UCSD-AML1 (cell line): ENCODE results near the gene LRRC30.
A peak's percentile ranks its signal among the peaks of the same experiment; 100 is the strongest.

Experiments
- DNase-seq: peaks from one replicate; lab custom pipeline; 2025; ENCODE audit not compliant: unreplicated experiment; lab: John Stamatoyannopoulos, UW

The LRRC30 gene

DNA sequence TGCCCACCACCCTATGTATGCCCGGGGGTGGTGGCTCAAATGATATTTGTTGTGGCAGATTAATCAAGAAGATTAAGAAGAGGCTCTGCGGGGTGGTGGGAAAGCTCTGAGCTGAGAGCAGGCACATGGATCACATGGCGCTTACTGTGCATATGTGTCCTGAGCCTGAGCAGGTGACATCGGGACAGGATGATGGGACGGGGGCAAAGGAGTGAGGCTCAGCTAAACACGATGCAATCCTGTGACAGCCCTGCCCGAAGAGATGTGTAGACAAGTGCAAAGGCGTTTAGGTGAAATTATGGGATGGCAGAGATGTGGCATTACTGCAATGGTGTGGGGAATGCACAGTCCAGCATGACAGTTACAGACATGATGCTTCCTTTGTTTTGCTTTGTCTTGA, 6.0 kb downstream of the LRRC30 start:
- DNase-seq, result no peak

DNA sequence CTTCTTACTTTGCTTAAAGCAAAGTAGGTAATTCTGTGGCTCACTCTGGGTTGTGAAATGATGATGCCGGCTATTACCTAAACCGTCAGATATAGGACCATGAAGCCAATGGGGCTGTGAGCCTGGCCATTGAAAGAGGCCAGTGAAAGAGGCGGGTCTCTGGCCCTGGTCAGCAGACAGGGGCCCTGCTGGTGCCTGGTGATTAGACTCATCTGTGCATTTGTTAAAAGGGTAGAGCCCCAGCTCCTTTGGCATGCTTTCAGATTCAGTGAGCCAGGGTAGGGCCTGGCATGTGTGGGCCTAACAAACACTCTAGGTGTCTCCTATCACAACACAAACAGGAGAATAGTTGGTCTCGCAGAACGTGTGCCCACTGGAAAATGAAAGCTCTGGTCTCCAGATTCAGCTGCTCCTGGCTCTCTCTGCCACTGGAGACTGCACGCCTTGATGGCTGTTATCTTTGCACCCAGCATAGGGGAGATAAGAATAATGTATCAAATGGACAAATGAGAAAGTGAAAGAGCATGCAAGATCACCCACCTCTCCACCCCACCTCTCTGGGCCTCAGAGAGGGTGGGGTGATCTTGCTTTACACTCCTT, 6.9 kb downstream of the LRRC30 start:
- DNase-seq, result no peak

DNA sequence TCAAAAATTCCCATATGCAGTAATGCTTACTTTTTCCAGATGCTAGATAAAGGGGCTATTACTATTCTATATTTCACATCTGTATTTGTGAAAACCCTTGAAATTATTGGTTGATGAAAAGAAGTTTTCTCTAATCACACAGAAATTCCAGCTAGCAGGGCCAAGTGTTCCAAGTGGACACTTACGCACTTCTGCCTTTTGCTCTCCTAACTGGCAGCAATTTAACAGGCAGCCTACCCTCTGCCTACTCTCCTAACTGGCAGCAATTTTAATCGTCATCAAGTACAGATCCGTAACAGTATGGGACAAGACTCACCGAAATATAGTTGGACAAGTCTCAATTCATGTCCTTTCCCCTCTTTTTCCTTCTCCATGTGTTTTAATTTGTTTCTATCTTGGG, 12.0 kb downstream of the LRRC30 start:
- no peak for DNase-seq

DNA sequence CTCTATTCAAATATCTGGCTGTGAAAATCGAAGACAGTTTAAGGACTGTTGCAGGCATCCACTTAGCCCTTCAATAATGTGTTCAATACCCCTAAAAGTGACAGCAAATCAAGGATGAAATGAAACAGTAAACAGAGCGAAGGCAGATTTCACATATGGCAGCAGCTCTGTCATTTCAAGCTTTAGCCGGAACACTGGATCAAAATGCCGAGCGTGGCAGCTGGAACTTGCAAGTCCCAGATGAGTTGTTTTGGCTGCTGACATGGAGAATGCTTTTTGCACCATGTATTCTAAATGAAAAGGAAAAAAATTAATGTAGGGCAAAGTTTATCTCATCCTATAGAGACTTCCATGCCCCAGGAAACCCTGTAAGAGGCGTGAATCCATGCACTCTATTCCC, 18.0 kb downstream of the LRRC30 start:
- DNase-seq, result no peak

DNA sequence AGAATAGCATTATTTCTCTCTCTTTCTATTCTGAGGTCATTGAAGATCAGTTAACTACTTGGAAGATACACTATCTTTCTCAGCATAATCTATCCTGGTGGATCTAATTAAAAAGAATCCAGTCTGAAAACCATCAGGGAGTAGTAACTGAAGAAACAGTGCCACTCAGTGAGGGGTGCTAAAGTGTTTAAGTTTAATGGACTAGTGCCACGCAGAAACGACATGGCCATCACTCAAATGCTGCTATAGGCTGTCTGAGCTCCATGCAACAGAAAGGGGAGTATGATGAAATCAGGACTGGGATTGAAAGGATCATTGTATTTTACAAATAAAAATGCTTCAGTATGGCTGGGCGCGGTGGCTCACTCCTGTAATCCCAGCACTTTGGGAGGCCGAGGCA, 23.3 kb downstream of the LRRC30 start:
- DNase-seq, result no peak

DNA sequence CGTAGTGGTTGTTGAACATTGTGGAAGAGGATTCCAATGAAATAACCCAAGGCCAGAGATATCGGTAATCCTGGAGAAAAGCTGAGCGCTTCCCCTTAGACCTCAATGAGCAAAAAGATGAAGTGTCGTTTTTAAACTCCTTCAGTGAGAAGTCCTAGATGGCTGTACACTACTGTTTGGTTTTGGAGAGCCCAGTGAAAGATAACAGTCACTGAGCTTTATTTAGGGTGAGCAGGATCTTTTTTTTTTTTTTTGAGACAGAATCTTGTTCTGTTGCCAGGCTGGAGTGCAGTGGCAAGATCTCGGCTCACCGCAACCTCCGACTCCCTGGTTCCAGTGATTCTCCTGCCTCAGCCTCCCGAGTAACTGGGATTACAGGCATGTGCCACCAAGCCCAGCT, 24.2 kb downstream of the LRRC30 start:
- DNase-seq, result no peak

DNA sequence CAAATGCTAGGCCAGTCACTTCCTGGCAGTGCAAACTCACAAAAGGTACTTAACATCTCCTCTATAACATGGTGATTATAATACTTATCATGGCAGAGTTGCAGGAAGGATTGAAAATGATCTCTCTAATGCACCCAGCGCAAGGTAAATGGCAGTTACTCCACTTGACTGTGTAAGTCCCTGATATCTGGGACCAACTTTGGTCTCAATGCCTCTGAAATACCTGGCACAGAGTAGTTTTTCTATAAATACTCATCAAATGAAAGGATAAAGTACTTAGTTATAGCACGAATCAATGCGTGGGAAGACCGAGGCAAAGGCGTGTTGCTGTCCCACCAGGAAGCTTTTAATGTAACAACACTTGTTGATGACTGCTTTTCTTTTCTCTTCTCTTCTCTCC, 24.8 kb downstream of the LRRC30 start:
- DNase-seq, result no peak

DNA sequence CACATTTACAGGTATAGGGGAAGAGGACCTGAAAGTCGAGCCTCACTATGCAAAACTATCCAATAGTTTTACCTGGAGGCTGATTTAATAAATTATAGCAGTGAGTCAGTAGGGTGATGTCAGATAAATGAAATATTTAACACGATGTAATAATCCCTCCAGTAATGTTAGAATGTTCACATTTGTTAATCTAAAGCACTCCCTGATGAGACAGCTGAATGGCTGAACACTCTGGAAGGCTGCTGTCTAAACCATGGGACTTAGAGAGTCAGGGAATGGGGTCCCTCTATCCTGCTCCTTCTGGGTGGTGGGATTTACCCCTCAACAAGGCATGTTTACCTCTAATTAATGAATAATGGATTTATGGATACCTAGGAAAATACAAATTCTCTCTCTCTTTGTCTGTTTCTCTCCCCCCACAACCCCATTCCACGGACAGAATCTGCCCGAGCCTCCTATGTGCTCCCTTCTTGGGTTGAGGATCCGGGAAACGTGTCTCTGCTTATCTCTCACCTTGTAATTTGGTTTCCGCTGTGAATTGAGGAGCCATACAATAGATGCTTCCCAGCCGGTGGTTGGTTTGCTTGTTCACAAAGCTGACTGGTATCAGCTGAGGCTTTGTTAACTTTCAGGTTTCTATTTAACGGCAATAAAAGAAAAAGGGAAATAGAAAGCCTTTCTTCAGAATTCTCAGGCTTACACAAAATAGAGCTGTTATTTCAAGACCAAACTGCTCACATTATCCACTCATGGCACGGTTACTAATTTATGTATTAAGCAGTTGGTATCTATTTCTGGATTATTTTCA, 25.9 kb downstream of the LRRC30 start:
- no peak for DNase-seq

DNA sequence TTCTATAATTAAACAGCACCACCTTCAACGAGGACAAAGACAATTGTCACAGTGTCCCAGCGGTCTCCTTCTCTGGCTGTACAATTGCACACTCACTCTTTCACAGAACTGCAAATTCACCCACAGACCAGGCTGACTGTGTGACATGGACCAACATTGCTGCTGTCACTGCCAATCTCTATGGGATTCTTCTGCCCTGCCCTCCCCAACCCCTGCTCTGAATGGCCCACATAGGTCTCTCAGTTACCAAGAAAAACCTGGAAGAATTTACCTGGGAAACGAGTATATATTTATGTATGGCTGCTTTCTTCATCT, 26.5 kb downstream of the LRRC30 start:
- DNase-seq, result no peak

DNA sequence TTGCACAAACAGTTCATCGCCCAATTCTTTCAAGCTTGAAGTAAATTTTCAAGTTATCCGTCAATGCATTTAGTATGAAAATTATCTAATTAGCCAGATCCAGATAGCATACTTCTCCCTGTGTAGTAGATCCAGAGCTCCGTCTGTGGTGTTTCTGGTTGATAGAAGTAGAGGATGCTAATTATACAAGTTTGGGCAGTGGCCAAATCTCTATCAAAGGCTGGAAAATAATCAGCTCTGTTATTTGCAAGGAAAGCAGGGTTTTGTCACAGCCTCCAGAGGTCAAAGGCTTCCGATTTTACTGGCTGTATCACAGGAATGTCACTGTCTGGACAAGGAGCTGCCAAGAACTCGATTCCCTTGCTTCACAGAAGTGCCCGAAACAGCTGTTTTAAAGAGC, 28.6 kb downstream of the LRRC30 start:
- no peak for DNase-seq

DNA sequence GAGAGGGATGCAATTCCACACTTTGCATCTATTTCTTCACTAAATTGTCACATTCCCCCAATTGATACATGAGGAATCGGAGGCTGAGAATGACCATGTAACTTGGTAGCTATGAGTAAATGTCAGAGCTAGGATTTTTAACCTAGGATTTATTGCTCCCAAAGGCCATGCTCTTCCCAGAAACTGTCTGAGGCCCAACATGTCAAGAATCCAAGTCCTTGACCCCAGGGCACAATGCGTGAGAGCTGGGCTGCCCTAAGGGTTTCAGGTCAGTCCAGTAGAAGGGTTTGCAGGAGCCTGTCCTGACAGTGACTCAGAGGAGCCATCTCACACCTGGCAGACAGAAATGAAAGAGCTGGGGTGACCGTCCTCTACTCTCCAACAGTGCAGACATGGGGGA, 30.3 kb downstream of the LRRC30 start:
- DNase-seq, result no peak

DNA sequence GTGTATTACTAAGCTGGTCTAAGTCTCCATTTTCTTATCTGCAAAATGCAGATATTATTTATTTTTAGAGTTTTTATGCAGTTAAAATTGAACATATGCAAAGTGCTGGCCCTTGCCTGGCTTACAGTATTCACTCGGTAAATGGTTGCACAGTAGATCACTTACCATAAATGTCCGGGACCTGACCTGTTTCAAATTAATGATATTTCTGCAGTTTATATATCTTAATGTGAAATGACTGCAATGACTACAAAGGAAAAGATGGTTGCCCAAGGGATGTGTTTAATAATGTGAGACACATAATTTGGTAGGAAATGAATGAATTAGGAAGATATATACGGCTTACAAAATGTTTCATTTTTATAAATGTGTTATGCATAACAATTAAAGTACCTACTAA, 37.1 kb downstream of the LRRC30 start:
- no peak for DNase-seq

DNA sequence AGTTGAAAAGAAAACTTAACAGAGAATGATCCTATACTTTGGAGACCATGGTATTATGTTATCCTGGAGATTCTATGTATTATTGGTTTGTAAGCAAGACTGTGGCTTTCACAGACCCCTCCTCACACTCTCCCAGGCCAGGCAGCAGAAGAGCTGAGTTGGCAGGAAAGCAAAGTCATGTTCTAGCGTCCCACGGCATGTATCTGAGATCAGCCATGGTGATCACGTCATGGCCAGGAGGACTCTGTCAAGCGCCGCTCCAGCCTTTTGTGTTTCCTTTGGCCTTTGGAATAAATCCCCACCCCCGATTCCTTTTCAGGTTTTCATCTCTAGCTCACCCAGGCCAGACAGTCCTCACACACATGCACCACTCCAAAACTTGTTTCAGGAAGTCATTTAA, 39.1 kb downstream of the LRRC30 start:
- DNase-seq, result no peak

DNA sequence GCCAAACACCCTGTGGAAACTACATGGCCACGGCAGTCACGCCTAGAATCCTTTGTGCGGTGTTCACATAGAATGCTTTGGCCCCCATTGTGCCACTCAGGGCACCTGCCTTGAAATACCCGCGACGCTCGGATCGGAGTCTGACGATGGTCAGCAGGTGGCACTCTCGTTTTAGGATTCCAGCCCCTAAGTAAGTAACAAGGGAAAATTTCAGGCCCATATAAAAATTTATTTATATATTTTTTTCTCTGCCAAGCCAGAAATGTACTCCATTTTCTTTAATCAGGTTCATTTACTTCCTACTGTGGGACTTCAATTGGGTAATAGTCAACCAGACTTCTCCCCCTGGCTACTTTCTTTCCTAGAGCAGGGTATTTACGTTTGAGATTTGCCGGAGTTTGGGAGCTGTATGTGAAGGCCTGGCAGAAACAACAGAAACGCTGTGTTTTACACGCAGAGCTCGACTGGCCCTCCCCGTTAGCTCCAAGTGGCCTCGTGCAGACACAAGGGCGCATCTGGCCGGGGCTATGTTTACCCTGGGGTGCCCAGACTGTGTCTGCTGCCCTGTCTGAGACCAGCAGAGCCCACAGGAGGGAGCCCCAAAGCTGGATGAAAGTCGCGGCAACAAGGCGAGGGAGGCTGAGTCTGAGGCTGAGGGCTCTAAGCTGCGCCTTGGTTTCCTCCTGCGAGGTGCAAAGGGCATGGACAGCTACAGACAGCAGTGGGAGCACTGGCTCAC, 41.6 kb downstream of the LRRC30 start:
- DNase-seq, result peak; percentile 80

DNA sequence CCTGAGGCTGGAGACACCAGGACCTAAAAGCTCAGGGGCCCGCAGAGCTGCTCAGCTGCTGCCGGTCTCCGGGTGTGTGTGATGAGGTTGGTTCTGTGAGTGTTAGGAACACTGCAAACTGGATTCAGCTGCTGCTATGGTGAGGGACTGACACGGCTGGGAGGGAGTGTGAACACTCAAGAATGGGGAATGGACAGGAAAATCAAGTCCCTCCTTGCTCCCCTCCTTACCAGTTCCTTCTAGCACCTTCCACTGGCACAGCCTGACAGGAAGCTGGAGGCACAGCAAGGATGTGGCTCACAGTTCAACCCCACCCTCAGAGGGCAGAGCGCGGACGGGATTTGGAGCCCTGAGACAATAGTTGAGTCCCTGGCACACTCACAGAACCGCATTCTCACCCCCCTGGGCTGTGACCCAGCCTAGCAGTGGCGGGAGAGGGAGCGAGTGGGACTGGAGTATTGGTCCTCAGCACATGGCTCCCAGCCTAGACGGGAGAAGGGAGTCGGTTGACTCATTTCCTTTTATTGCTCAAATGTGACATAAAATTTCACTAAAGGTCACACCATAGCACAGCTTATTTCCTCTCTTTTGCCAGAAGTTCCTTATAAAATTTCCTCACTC, 42.5 kb downstream of the LRRC30 start:
- peak; percentile 71 for DNase-seq

DNA sequence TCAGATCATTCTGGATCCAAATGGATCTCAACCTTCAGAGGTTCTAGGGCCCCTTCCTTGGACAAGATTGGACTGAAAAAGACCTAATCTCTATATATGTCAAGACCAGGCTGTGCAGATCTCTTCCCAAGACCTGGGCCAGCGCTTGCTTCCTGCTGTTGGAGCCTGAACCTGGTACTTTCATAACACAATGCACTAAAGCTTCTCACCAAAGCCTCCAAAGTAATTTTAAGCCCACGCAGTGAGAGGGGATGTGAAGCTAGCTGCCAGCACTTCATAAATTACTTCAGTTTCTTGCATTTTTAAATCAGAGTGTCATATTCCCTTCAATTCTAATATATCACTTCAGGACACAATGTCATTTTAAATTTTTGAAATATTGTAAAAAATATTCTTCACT, 50.7 kb downstream of the LRRC30 start:
- no peak for DNase-seq
